Esophagus squamous epithelium (tissue), 4 donors: ENCODE data around the gene MAT1A.

ENCODE experiments used
- POLR2A ChIP-seq, 4 donors: fragments of 450-650 bp; IDR thresholded peaks; one replicate each; pipeline ENCODE4 v1.6.1; 2017; ENCODE audit warnings: antibody characterized with exemption in 4 of 4, mild to moderate bottlenecking in 4 of 4, moderate library complexity in 3 of 4
- TF ChIP-seq, protein P1 (sequence below), 6 experiments: fragments of 450-650 bp in 4 of 6; fragments of 200-600 bp in 2 of 6; sonication (generic) in 2 of 6; IDR thresholded peaks; one replicate each; pipeline ENCODE4 v1.5.1; 2016 to 2019; ENCODE audit warnings: antibody characterized with exemption in 6 of 6, mild to moderate bottlenecking in 4 of 6, moderate library complexity in 4 of 6

DNA sequence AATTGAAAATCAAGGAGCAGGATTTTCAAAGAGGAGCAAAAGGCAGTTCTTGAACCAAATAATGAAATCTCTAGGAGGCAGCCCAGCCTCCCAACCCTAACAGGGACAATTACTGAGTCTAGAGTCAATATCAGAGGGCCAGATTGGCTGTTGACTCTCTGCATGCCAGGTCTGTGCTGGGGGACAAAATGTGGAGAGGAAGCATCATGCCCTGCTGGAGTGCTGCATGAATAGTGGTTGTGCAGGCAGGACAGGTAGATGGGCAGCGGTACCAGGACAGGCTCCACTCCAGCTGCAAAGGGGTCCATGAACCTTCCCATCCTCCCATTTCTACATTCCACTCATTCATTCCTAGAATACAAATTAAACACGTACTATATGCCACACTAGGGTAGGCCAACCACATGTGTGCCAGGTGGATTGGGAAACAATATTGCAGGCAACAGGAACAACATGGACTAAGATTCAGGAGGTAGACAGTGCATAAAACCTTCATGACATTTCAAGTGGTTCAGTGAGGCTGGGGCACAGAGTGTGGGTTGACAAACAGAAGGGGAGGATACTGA lies 30.4 kb upstream of the MAT1A start:
- TF ChIP-seq, protein P1, sequence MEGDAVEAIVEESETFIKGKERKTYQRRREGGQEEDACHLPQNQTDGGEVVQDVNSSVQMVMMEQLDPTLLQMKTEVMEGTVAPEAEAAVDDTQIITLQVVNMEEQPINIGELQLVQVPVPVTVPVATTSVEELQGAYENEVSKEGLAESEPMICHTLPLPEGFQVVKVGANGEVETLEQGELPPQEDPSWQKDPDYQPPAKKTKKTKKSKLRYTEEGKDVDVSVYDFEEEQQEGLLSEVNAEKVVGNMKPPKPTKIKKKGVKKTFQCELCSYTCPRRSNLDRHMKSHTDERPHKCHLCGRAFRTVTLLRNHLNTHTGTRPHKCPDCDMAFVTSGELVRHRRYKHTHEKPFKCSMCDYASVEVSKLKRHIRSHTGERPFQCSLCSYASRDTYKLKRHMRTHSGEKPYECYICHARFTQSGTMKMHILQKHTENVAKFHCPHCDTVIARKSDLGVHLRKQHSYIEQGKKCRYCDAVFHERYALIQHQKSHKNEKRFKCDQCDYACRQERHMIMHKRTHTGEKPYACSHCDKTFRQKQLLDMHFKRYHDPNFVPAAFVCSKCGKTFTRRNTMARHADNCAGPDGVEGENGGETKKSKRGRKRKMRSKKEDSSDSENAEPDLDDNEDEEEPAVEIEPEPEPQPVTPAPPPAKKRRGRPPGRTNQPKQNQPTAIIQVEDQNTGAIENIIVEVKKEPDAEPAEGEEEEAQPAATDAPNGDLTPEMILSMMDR (IDR thresholded peaks at IDR 0.05), result no peak
- no peak for TF ChIP-seq POLR2A (IDR thresholded peaks at IDR 0.05)
